Measurements from ENCODE around the gene ZCCHC24.

ZCCHC24 gene

DNA sequence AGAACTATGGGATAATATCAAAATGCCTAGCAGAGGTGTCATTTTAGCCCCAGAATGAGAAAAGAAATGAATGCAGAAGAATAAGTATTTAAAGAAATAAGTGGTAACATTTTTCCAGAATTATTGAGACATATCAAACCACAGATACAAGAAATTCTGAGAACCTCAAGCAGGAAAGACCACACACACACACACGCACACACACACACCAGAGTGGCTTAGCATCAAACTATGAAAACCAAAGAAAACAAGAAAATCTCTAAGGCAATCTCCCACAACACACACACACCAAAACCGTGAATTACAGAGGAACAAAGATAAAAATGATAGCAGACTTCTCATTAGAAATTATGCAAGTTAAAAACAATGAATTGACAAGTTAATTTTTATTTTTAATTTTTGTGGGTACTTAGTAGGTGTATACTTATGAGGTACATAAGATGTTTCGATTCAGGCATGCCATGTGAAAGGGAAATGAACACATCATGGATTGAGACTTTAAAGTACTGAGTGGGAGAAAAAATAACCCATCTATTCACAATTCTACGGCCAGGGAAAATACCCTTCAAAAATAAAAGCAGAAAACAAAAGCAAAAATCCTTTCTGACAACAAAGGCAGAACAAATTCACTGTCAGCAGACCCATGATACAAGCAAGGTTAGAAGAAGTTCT lies 83.6 kb downstream of the ZCCHC24 start:
- Histone ChIP-seq H3K27ac (no peak overlapping the region), H3K4me3 (no peak overlapping the region)
- DNase-seq (ENCODE audit: low spot score): no peak
- TF ChIP-seq, protein P1, sequence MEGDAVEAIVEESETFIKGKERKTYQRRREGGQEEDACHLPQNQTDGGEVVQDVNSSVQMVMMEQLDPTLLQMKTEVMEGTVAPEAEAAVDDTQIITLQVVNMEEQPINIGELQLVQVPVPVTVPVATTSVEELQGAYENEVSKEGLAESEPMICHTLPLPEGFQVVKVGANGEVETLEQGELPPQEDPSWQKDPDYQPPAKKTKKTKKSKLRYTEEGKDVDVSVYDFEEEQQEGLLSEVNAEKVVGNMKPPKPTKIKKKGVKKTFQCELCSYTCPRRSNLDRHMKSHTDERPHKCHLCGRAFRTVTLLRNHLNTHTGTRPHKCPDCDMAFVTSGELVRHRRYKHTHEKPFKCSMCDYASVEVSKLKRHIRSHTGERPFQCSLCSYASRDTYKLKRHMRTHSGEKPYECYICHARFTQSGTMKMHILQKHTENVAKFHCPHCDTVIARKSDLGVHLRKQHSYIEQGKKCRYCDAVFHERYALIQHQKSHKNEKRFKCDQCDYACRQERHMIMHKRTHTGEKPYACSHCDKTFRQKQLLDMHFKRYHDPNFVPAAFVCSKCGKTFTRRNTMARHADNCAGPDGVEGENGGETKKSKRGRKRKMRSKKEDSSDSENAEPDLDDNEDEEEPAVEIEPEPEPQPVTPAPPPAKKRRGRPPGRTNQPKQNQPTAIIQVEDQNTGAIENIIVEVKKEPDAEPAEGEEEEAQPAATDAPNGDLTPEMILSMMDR (IDR thresholded peaks at IDR 0.05): no peak

DNA sequence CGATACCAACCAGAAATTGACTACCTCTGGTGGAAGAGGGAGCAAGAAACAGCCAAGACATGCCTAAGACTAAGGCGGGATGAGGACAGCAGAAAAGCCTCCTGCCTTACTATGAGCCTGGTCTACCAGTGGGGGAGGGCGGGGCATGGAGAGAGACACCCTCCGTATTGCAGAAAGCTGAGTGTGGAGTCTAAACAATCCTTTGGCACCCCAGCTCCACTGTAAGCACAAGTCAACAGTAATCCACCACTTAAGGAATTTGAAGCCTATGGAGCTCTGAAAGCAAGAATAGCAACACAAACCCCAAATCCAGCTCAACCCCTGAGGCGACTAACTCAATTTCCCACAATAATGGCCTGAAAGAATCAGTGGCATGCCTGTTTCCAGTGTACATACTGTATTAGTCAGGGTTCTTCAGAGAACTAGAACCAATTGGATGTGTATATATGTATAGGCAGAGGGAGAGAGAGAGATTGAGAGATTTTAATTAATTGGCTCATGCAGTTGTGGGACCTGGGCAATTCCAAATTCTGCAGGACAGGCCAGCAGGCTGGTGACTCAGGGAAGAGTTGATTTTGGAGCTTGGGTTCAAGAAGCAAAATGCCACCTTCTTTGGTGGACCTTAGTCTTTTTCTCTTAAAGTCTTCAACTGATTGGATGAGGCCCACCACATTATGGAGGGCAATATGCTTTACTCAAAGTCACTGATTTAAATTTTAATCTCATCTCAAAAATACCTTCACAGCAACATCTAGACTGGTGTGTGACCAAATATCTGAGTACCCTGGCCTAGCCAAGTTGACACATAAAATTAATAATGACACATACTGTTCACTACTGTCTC lies 84.7 kb downstream of the ZCCHC24 start:
- no peak overlapping the region for H3K27ac ChIP-seq
- no peak overlapping the region for H3K4me3 ChIP-seq
- no peak for DNase-seq (ENCODE audit: low spot score)
- TF ChIP-seq, protein P1 (IDR thresholded peaks at IDR 0.05): no peak

DNA sequence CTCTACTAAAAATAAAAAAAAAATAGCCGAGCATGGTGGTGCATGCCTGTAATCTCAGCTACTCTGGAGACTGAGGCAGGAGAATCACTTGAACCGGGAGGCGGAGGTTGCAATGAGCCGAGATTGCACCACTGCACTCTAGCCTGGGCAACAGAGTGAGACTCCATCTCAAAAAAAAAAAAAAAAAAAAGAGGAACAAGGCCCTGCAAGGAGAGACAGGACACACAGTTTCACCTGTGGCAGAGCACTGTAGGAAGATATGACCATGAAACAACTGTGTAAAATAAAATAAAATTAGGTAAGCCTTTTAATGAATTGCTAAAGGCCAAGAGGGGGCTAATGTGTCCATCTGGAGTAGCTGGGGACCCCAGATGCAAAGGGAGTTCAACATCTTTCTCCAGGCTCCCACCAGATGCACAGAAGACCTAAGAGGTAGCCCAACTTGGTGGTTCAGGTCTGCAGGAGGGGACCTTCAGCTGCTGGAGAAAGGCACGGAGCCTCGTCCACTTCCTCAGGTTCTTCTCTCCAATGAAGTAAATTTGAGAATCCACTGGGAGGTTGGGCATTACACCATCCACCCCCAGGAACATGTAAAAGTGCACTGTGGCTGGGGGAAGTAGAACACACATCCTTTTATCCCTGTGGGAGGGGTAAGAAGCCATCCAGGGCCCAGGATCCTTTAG lies 85.5 kb downstream of the ZCCHC24 start:
- no peak for DNase-seq (ENCODE audit: low spot score)
- TF ChIP-seq, protein P1 (IDR thresholded peaks at IDR 0.05): no peak
- H3K27ac ChIP-seq: no peak overlapping the region
- H3K4me3 ChIP-seq: no peak overlapping the region

DNA sequence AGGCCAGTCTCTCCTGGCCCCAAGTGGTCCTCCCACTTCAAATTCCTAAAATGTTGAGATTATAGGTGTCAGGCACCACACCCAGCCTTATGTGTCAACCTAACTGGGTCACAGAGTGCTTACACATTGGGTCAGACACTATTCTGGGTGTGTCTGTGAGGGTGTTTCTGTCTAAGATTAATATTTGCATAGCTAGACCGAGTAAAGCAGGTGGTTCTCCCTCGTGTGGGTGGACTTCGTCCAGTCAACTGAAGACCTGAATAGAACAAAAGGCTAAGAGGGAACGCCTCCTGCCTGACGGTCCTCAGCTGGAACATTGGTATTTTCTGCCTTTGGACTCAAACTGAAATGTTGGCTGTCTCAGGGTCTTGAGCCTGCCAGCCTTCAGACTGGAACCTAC lies 86.6 kb downstream of the ZCCHC24 start:
- TF ChIP-seq, protein P1 (IDR thresholded peaks at IDR 0.05): no peak
- no peak for DNase-seq (ENCODE audit: low spot score)
- Histone ChIP-seq H3K4me3 (no peak overlapping the region), H3K27ac (no peak overlapping the region)

DNA sequence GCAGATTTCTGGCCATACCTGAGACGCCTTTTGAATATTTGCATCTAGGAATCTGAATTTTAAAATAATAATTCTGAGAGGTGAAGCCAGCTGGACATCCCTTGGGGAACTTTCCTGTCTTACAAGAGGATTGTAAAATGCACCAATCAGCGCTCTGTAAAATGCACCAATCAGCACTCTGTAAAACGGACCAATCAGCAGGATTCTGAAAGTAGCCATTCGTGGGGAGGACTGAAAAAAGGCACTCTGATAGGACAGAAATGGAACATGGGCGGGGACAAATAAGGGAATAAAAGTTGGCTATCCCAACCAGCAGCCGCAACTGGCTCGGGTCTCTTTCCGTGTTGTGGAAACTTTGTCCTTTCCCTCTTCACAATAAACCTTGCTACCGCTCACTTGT lies 88.2 kb downstream of the ZCCHC24 start:
- Histone ChIP-seq H3K4me3 (no peak overlapping the region), H3K27ac (no peak overlapping the region)
- no peak for DNase-seq (ENCODE audit: low spot score)
- TF ChIP-seq, protein P1 (IDR thresholded peaks at IDR 0.05): no peak

DNA sequence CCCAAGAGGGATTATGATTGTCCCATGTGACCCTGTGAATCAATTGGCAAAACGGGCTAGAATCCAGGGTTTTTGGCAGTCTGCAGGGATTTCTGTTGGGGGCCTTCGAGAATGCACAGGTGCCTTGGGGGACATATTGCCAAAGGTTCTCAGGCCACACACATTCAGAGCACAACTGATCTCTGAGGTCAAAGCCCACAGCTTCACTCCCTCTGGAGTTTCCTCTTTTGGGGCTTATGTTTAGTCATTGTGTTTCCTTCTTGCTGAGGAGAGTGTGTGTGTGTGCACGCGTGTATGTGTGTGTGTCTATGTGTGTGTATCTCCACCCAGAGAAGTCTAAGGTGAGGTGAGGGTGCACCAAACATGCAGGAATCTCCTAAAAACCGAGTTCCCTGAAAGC lies 89.3 kb downstream of the ZCCHC24 start:
- Histone ChIP-seq H3K4me3 (no peak overlapping the region), H3K27ac (no peak overlapping the region)
- TF ChIP-seq, protein P1 (IDR thresholded peaks at IDR 0.05): no peak
- no peak for DNase-seq (ENCODE audit: low spot score)
